PC-9 (cell line): ENCODE data around the gene FGF11. TPM values are rescaled to one million over a fixed set of nuclear protein-coding genes. Genes with fewer than 3 reads are reported as not detected.
A peak's percentile ranks its signal among the peaks of the same experiment; 100 is the strongest.

Source experiments
- BruUV-seq: library from RNA; stranded (reverse); fragments of 400-500 nt; replicated peaks from 2 replicates; lab custom pipeline; 2021; lab: Mats Ljungman, UMichigan
- CTCF ChIA-PET: fragments of 300-600 bp; sonication (Branson Sonifier 250); formaldehyde crosslinking; loops from one replicate; lab custom pipeline; 2022; ENCODE audit warnings: antibody characterized with exemption; lab: Charles Lee
- POLR2A ChIA-PET: fragments of 300-600 bp; sonication (Branson Sonifier 250); formaldehyde crosslinking; loops from one replicate; lab custom pipeline; 2022; ENCODE audit warnings: antibody characterized with exemption; ENCODE audit not compliant: unreplicated experiment; lab: Charles Lee
- DNase-seq, 2 experiments: peaks; one replicate each; pipeline versions ENCODE4 v3.0.0 to v3.0.0-alpha.2; 2015 to 2022; ENCODE audit warnings: mixed read lengths in 1 of 2
- H2AFZ ChIP-seq: fragments of 200-600 bp; sonication (generic); 2 replicates; pipeline ENCODE4 v1.8.1; 2017; ENCODE audit warnings: antibody characterized with exemption
- H3F3A ChIP-seq: fragments of 200-600 bp; sonication (generic); 2 replicates; pipeline ENCODE4 v1.8.1; 2017; ENCODE audit warnings: antibody characterized with exemption, mild to moderate bottlenecking, low read depth; ENCODE audit not compliant: insufficient read depth
- H3K27ac ChIP-seq: fragments of 200-600 bp; sonication (generic); 2 replicates; pipeline ENCODE4 v1.6.1; 2016; ENCODE audit warnings: mixed run types
- H3K27me3 ChIP-seq: fragments of 200-600 bp; sonication (generic); 2 replicates; pipeline ENCODE4 v1.6.1; 2016; ENCODE audit warnings: low read depth, mixed run types; ENCODE audit not compliant: insufficient read depth
- H3K36me3 ChIP-seq: fragments of 200-600 bp; sonication (generic); 2 replicates; pipeline ENCODE4 v1.6.1; 2016; ENCODE audit warnings: low read depth, mixed run types
- H3K4me1 ChIP-seq: fragments of 200-600 bp; sonication (generic); replicated peaks from 2 replicates; pipeline ENCODE4 v1.6.1; 2016; ENCODE audit warnings: mixed run types; ENCODE audit not compliant: insufficient read depth
- H3K4me2 ChIP-seq: fragments of 200-600 bp; sonication (generic); 2 replicates; pipeline ENCODE4 v1.6.1; 2017; ENCODE audit warnings: mixed run types
- H3K4me3 ChIP-seq: fragments of 200-600 bp; sonication (generic); 2 replicates; pipeline ENCODE4 v1.6.1; 2016; ENCODE audit warnings: mixed run types
- H3K79me2 ChIP-seq: fragments of 200-600 bp; sonication (generic); 2 replicates; pipeline ENCODE4 v1.6.1; 2017; ENCODE audit warnings: low read depth, mixed run types
- H3K9me2 ChIP-seq: fragments of 200-600 bp; sonication (generic); 2 replicates; pipeline ENCODE4 v1.8.1; 2017; ENCODE audit warnings: mild to moderate bottlenecking; ENCODE audit not compliant: insufficient read depth
- H3K9me3 ChIP-seq: fragments of 200-600 bp; sonication (generic); 2 replicates; pipeline ENCODE4 v1.8.1; 2016; ENCODE audit warnings: low read depth; ENCODE audit not compliant: insufficient read depth
- H4K20me1 ChIP-seq: fragments of 200-600 bp; sonication (generic); 2 replicates; pipeline ENCODE4 v1.8.1; 2017; ENCODE audit not compliant: insufficient read depth
- EZH2 ChIP-seq: fragments of 200-600 bp; sonication (generic); IDR thresholded peaks from 2 replicates; pipeline ENCODE4 v1.8.0; 2017; ENCODE audit warnings: antibody characterized with exemption, low read depth
- intact Hi-C: fragments of 100-400 bp; cut with micrococcal nuclease; formaldehyde crosslinking; loops from one replicate; pipeline ENCODE4 v1.10.0; 2022; ENCODE audit not compliant: unreplicated experiment
- total RNA-seq: library from RNA; stranded (reverse); gene quantifications from 2 replicates; pipeline ENCODE4 v1.2.3, GENCODE V29; 2021
- TF ChIP-seq, protein P1 (sequence below): fragments of 200-600 bp; sonication (generic); conservative IDR thresholded peaks from 2 replicates; pipeline ENCODE4 v1.6.1; 2017; ENCODE audit warnings: mixed run types, antibody characterized with exemption, mild to moderate bottlenecking, moderate library complexity

FGF11 gene
- total RNA-seq, 1 experiment from 2014 or later = 23.2 TPM

DNA sequence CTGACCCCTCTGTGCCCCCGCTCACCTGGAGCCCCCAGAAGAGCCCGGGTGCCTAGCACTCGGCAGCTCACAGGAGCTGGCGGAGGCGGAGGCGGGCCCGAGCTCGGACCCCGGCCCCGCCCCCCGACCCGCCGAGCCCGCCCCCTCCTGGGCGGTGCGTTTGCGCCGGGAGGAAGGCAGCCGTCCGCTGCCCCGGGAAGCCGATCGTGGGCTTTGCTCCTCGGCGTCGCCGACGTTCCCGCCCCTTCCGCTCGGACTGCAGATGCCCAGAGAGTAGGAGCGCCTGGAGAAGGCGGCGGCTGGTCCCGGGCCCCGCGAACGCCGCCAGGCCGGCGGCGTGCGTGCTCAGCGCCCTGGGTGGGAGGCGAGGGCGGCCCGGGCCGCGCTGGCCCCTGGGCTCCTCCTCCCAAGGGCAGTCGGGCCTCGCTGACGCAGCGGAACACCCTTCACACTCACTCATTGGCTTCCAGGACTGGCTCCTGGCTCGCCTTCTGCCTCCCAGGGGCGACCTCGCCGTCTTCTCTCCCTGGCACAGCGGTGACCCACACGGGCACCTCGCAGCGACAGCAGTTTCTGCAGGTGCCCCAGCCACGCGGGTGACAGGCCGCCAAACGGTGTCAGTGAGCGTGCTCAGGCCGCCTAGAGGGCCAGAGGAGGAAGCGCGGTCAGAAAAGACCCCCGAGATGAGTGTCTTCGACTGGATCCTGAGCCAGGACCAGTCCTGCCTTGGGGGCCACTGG is 44.7 kb upstream of the FGF11 start, which contains the start of gene PLSCR3:
Gene PLSCR3 (minus strand): TSS at position 74 of the 740 bp plus-strand sequence. CDS start 415 bp downstream, outside the sequence.
- peak; percentile 57 to 95 for DNase-seq
- Histone ChIP-seq H3K27ac (peak within 1 kb of the TSS; percentile 68), H4K20me1 (no peaks in the 10 kb centered on the region), H2AFZ (peak within 1 kb of the TSS; percentile 83), H3K9me3 (no peaks in the 10 kb centered on the region), H3K4me1 (0 out of 2 replicates have a peak, but pooled peaks cover 5% of the 10 kb centered on the region), H3K79me2 (no peaks in the 10 kb centered on the region), H3K9me2 (no peaks in the 10 kb centered on the region), H3K27me3 (no peaks in the 10 kb centered on the region), H3F3A (peaks cover 12% of the 10 kb centered on the region; the same call in 1 of the 2 replicates), H3K4me3 (peak within 1 kb of the TSS; percentile 78), H3K4me2 (peak within 1 kb of the TSS; percentile 95), H3K36me3 (no peaks in the 10 kb centered on the region)
- ChIA-PET CTCF (interaction anchor here (1.0 kb wide), 1 partner anchor 41 kb away, joined by 3 read pairs; the partner anchor contains the start of gene TMEM102), POLR2A (interaction anchor here (0.5 to 1.3 kb wide), 7 partner anchors 9 to 221 kb away, joined by 3 to 31 read pairs (median 4); partner anchors contain the start of genes TMEM102 and TMEM256)
- TF ChIP-seq, protein P1, sequence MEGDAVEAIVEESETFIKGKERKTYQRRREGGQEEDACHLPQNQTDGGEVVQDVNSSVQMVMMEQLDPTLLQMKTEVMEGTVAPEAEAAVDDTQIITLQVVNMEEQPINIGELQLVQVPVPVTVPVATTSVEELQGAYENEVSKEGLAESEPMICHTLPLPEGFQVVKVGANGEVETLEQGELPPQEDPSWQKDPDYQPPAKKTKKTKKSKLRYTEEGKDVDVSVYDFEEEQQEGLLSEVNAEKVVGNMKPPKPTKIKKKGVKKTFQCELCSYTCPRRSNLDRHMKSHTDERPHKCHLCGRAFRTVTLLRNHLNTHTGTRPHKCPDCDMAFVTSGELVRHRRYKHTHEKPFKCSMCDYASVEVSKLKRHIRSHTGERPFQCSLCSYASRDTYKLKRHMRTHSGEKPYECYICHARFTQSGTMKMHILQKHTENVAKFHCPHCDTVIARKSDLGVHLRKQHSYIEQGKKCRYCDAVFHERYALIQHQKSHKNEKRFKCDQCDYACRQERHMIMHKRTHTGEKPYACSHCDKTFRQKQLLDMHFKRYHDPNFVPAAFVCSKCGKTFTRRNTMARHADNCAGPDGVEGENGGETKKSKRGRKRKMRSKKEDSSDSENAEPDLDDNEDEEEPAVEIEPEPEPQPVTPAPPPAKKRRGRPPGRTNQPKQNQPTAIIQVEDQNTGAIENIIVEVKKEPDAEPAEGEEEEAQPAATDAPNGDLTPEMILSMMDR = no peak; the same call in 1 of the 2 replicates
- TF ChIP-seq EZH2 = no peak
- intact Hi-C loops = loop anchor here (1.0 to 2.0 kb wide), 3 partner anchors 10 to 164 kb away; partner anchors contain the start of genes TMEM256 and TNFSF13
- no TSS peak for BruUV-seq

DNA sequence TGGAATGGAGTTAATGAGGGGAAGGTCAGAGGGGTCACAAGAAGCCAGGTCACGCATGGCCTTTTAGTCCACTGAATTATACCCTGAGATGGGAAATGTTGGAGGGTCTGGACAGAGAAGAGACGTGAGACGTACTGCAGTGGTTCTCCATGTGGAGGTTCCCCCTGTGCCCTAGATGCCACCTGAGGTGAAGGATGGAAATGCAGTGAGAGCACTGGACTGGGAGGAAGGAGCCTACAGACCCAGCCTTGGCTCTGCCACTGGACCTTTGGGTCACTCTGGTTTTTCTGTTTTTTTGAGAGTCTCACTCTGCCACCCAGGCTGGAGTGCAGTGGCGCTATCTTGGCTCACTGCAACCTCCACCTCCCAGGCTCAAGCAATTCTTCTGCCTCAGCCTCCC is 43.2 kb upstream of the FGF11 start:
- no peaks in the 10 kb centered on the region for H3K36me3 ChIP-seq
- BruUV-seq = no TSS peak
- H3K27ac ChIP-seq = no peak overlapping the region
- no peaks in the 10 kb centered on the region for H4K20me1 ChIP-seq
- no peaks in the 10 kb centered on the region for H3K9me2 ChIP-seq
- no peaks in the 10 kb centered on the region for H3K9me3 ChIP-seq
- no peak for DNase-seq
- TF ChIP-seq, protein P1 = no peak
- TF ChIP-seq EZH2 = no peak
- H2AFZ ChIP-seq = no peak overlapping the region
- intact Hi-C loops = no loop called here
- H3K4me2 ChIP-seq = no peak overlapping the region
- H3K4me3 ChIP-seq = no peak overlapping the region
- ChIA-PET CTCF (no interaction called here), POLR2A (no interaction called here)
- peaks cover 12% of the 10 kb centered on the region for H3K4me1 ChIP-seq
- no peaks in the 10 kb centered on the region for H3K27me3 ChIP-seq
- H3K79me2 ChIP-seq = no peaks in the 10 kb centered on the region
- H3F3A ChIP-seq = peaks cover 15% of the 10 kb centered on the region; the same call in 1 of the 2 replicates

- intact Hi-C loops = no loop called here
- no TSS peak for BruUV-seq
- H3K4me2 ChIP-seq = no peak overlapping the region
- 0 out of 2 replicates have a peak, but pooled peaks cover 5% of the 10 kb centered on the region for H3K79me2 ChIP-seq
- no peaks in the 10 kb centered on the region for H3K9me2 ChIP-seq
- H3K4me1 ChIP-seq = peaks cover 18% of the 10 kb centered on the region
- no peak overlapping the region for H2AFZ ChIP-seq
- no peaks in the 10 kb centered on the region for H3K36me3 ChIP-seq
- H3K9me3 ChIP-seq = no peaks in the 10 kb centered on the region
- no peak overlapping the region for H3K27ac ChIP-seq
- no peaks in the 10 kb centered on the region for H4K20me1 ChIP-seq
- ChIA-PET POLR2A (no interaction called here), CTCF (interaction anchor here (0.6 to 0.7 kb wide), 2 partner anchors 117 kb away, joined by 3 to 4 read pairs; partner anchors contain the start of gene SLC2A4)
- H3F3A ChIP-seq = peaks cover 20% of the 10 kb centered on the region; the same call in 1 of the 2 replicates
- DNase-seq = no peak
- no peak overlapping the region for H3K4me3 ChIP-seq
- no peak for TF ChIP-seq EZH2
- TF ChIP-seq, protein P1 = no peak
- H3K27me3 ChIP-seq = no peaks in the 10 kb centered on the region
Observed at GRCh38 chr17:7398612-7399011, 40.7 kb upstream of the FGF11 start.
